SK-N-SH (cell line): ENCODE data around the gene CD163L1. TPM values are rescaled to one million over a fixed set of nuclear protein-coding genes. Genes with fewer than 3 reads are reported as not detected.

ENCODE experiments used
- CTCF ChIA-PET: fragments of 300-600, 350-600 bp; formaldehyde crosslinking; extraction: SDS; loops from one replicate; lab custom pipeline; 2021; lab: Yijun Ruan, JAX
- POLR2A ChIA-PET: fragments of 350-600 bp; sonication (Branson Sonifier 250); formaldehyde crosslinking; extraction: SDS; loops from one replicate; lab custom pipeline; 2020; ENCODE audit warnings: antibody characterized with exemption, inconsistent platforms; lab: Yijun Ruan, JAX
- DNase-seq: peaks from one replicate; pipeline ENCODE4 v3.0.0; 2012
- H2AFZ ChIP-seq: fragments of 200-600 bp; sonication (generic); 2 replicates; pipeline ENCODE4 v1.8.1; 2016; ENCODE audit warnings: antibody characterized with exemption, mild to moderate bottlenecking, low read depth
- H3F3A ChIP-seq: fragments of 200-600 bp; sonication (generic); replicated peaks from 2 replicates; pipeline ENCODE3; 2016; ENCODE audit warnings: antibody characterized with exemption, mild to moderate bottlenecking; ENCODE audit not compliant: insufficient read depth
- H3K27ac ChIP-seq, 2 experiments: fragments of 200-500 bp in 1 of 2; fragments of 200-600 bp in 1 of 2; sonication (Bioruptor generic) in 1 of 2; sonication (generic), shearing (Covaris generic) in 1 of 2; 2 replicates each; pipeline versions ENCODE4 v1.5.1 to v1.6.1; 2014 to 2016; ENCODE audit warnings: low read depth in 2 of 2, inconsistent platforms in 1 of 2, low read length in 1 of 2, mild to moderate bottlenecking in 1 of 2, mixed read lengths in 1 of 2
- H3K27me3 ChIP-seq: fragments of 200-600 bp; sonication (generic), shearing (Covaris generic); 2 replicates; pipeline ENCODE4 v1.6.1; 2016; ENCODE audit warnings: mixed run types; ENCODE audit not compliant: insufficient read depth
- H3K36me3 ChIP-seq, 2 experiments: fragments of 200-500 bp in 1 of 2; fragments of 200-600 bp in 1 of 2; sonication (Bioruptor generic) in 1 of 2; sonication (generic) in 1 of 2; replicated peaks in 1 of 2; 2 replicates each; pipeline versions ENCODE3 to v1.5.1; 2014 to 2016; ENCODE audit warnings: low read length in 1 of 2, mild to moderate bottlenecking in 1 of 2; ENCODE audit not compliant: insufficient read depth in 2 of 2, control insufficient read depth in 1 of 2
- H3K4me1 ChIP-seq, 2 experiments: fragments of 200-500 bp in 1 of 2; fragments of 200-600 bp in 1 of 2; sonication (Bioruptor generic) in 1 of 2; sonication (generic), shearing (Covaris generic) in 1 of 2; 2 replicates each; pipeline versions ENCODE4 v1.5.1 to v1.6.1; 2014 to 2016; ENCODE audit warnings: low read depth in 1 of 2, low read length in 1 of 2, mixed run types in 1 of 2; ENCODE audit not compliant: insufficient read depth in 2 of 2, control insufficient read depth in 1 of 2
- H3K4me2 ChIP-seq: fragments of 200-600 bp; sonication (generic), shearing (Covaris generic); 2 replicates; pipeline ENCODE4 v1.6.1; 2017; ENCODE audit warnings: mixed run types
- H3K4me3 ChIP-seq, 2 experiments: fragments of 200-500 bp in 1 of 2; fragments of 200-600 bp in 1 of 2; sonication (Bioruptor generic) in 1 of 2; sonication (generic), shearing (Covaris generic) in 1 of 2; 2 replicates each; pipeline versions ENCODE4 v1.5.1 to v1.8.1; 2014 to 2016; ENCODE audit warnings: low read depth in 2 of 2, inconsistent platforms in 1 of 2, low read length in 1 of 2, mild to moderate bottlenecking in 1 of 2, mixed read lengths in 1 of 2, moderate library complexity in 1 of 2
- H3K79me2 ChIP-seq: fragments of 200-600 bp; sonication (generic); 2 replicates; pipeline ENCODE4 v1.8.1; 2017; ENCODE audit warnings: mild to moderate bottlenecking; ENCODE audit not compliant: insufficient read depth
- H3K9ac ChIP-seq: fragments of 200-600 bp; sonication (generic); 2 replicates; pipeline ENCODE4 v1.6.1; 2017; ENCODE audit warnings: mixed run types
- H3K9me2 ChIP-seq: fragments of 200-600 bp; sonication (generic); 2 replicates; pipeline ENCODE4 v1.6.1; 2017; ENCODE audit warnings: mixed run types
- H3K9me3 ChIP-seq: fragments of 200-600 bp; sonication (generic); 2 replicates; pipeline ENCODE4 v1.6.1; 2017; ENCODE audit warnings: mixed run types, mild to moderate bottlenecking, moderate library complexity
- H4K20me1 ChIP-seq: fragments of 200-600 bp; sonication (generic); 2 replicates; pipeline ENCODE4 v1.6.1; 2017; ENCODE audit warnings: mild to moderate bottlenecking, mixed run types; ENCODE audit not compliant: insufficient read depth
- ELF1 ChIP-seq: IDR thresholded peaks from 2 replicates; pipeline ENCODE4 v1.4.0; 2012
- EZH2phosphoT487 ChIP-seq: fragments of 200-600 bp; sonication (generic); IDR thresholded peaks from 2 replicates; pipeline ENCODE4 v1.6.1; 2017; ENCODE audit warnings: low read depth, mixed run types, mild to moderate bottlenecking, antibody characterized with exemption, moderate library complexity, borderline replicate concordance
- FOXM1 ChIP-seq: IDR thresholded peaks from 2 replicates; pipeline ENCODE4 v1.4.0; 2012; ENCODE audit warnings: low read depth, mild to moderate bottlenecking
- MAX ChIP-seq: IDR thresholded peaks from 2 replicates; pipeline ENCODE4 v1.4.0; 2012; ENCODE audit warnings: low read depth
- MEF2A ChIP-seq: IDR thresholded peaks from 2 replicates; pipeline ENCODE4 v1.4.0; 2012; ENCODE audit warnings: low read depth, borderline replicate concordance
- MXI1 ChIP-seq: IDR thresholded peaks from 2 replicates; pipeline ENCODE4 v1.6.1; 2012; ENCODE audit warnings: mild to moderate bottlenecking, low read depth, low read length, improper control_type of control experiment
- NRF1 ChIP-seq: IDR thresholded peaks from 2 replicates; pipeline ENCODE4 v1.6.1; 2012; ENCODE audit warnings: low read depth, mild to moderate bottlenecking, low read length
- POLR2AphosphoS5 ChIP-seq: IDR thresholded peaks from 2 replicates; pipeline ENCODE4 v1.6.1; 2012; ENCODE audit warnings: low read depth, low read length
- RCOR1 ChIP-seq: fragments of 150-350 bp; IDR thresholded peaks from 2 replicates; pipeline ENCODE4 v1.6.1; 2017; ENCODE audit warnings: antibody characterized with exemption, low read length
- REST ChIP-seq: IDR thresholded peaks from 2 replicates; pipeline ENCODE4 v1.6.1; 2012; ENCODE audit warnings: mild to moderate bottlenecking, low read depth, low read length, moderate library complexity
- RXRA ChIP-seq: IDR thresholded peaks from 2 replicates; pipeline ENCODE4 v1.4.0; 2012; ENCODE audit warnings: low read depth, mild to moderate bottlenecking, borderline replicate concordance
- SIN3A ChIP-seq: IDR thresholded peaks from 2 replicates; pipeline ENCODE4 v1.6.1; 2012; ENCODE audit warnings: low read depth, mild to moderate bottlenecking, low read length, moderate library complexity, borderline replicate concordance
- SMC3 ChIP-seq: IDR thresholded peaks from 2 replicates; pipeline ENCODE4 v1.6.1; 2012; ENCODE audit warnings: low read depth, low read length, improper control_type of control experiment
- TCF12 ChIP-seq: IDR thresholded peaks from 2 replicates; pipeline ENCODE4 v1.4.0; 2012
- USF1 ChIP-seq: IDR thresholded peaks from 2 replicates; pipeline ENCODE4 v1.4.0; 2012; ENCODE audit warnings: low read depth, borderline replicate concordance
- USF2 ChIP-seq: fragments of 150-350 bp; IDR thresholded peaks from 2 replicates; pipeline ENCODE4 v1.6.1; 2017; ENCODE audit warnings: antibody characterized with exemption, low read length, low read depth, borderline replicate concordance
- YY1 ChIP-seq: IDR thresholded peaks from 2 replicates; pipeline ENCODE4 v1.4.0; 2012; ENCODE audit warnings: low read depth, mild to moderate bottlenecking
- WGBS: methylation state at CpG from one replicate; pipeline ENCODE4 v1.1.6; 2017; ENCODE audit warnings: low lambda C conversion rate; 5-methylcytosine and 5-hydroxymethylcytosine counted together
- polyA plus RNA-seq, 3 experiments: library from polyadenylated mRNA; depleted of rRNA; stranded (reverse); fragments of >200 nt; gene quantifications; 2 replicates each; pipeline ENCODE4 v1.2.3, GENCODE V29; 2012

Gene CD163L1
- polyA plus RNA-seq, 1 of the 3 experiments (the other 2 are of a cell fraction), result 0.25 TPM

- POLR2A ChIA-PET, result no interaction called here
- WGBS, result 9% methylated on average over 1 of the region's 1 CpG
- Histone ChIP-seq H3K27ac (no peak overlapping the region), H4K20me1 (no peaks in the 10 kb centered on the region), H3K9me2 (no peaks in the 10 kb centered on the region; the same call in 1 of the 2 replicates), H3K79me2 (no peaks in the 10 kb centered on the region), H2AFZ (no peak overlapping the region), H3F3A (no peaks in the 10 kb centered on the region), H3K27me3 (no peaks in the 10 kb centered on the region), H3K4me3 (no peak overlapping the region), H3K9ac (no peak overlapping the region), H3K4me2 (no peak overlapping the region), H3K4me1 (no peaks in the 10 kb centered on the region), H3K36me3 (no peaks in the 10 kb centered on the region), H3K9me3 (no peaks in the 10 kb centered on the region)
- TF ChIP-seq NRF1 (no peak), USF2 (no peak), ELF1 (no peak), SMC3 (no peak), REST (no peak), RCOR1 (no peak), RXRA (no peak), MXI1 (no peak), TCF12 (no peak)
- CTCF ChIA-PET, result interaction anchor here (1.0 kb wide), 1 partner anchor 229 kb away, joined by 4 read pairs; no protein-coding TSS in a partner anchor
- no peak for DNase-seq
Measured at GRCh38 chr12:7448099-7448498, 4.1 kb upstream of the CD163L1 start.

GRCh38 chr12:7444537-7444936, 584 bp upstream of the CD163L1 start:
- Histone ChIP-seq H3K4me3 (no peak overlapping the region), H2AFZ (no peak overlapping the region), H3K36me3 (no peaks in the 10 kb centered on the region), H3K27me3 (no peaks in the 10 kb centered on the region), H3K9me3 (no peaks in the 10 kb centered on the region), H3K27ac (no peak overlapping the region), H3K9me2 (no peaks in the 10 kb centered on the region; the same call in 1 of the 2 replicates), H4K20me1 (no peaks in the 10 kb centered on the region), H3K9ac (no peak overlapping the region), H3K4me2 (no peak overlapping the region), H3F3A (peaks cover 2% of the 10 kb centered on the region), H3K4me1 (no peaks in the 10 kb centered on the region), H3K79me2 (no peaks in the 10 kb centered on the region)
- ChIA-PET CTCF (interaction anchor here (1.0 kb wide), 1 partner anchor 16 kb away, joined by 3 read pairs; no protein-coding TSS in a partner anchor), POLR2A (no interaction called here)
- DNase-seq, result no peak
- 16% methylated on average over 4 of the region's 4 CpGs for WGBS
- TF ChIP-seq YY1 (no peak), REST (no peak), FOXM1 (no peak), USF1 (no peak), RXRA (no peak), NRF1 (no peak), MEF2A (no peak), MAX (no peak), POLR2AphosphoS5 (no peak), ELF1 (no peak), EZH2phosphoT487 (no peak), SIN3A (no peak), USF2 (no peak)
